Suprapubic skin (tissue), 4 donors: Measurements from ENCODE around the gene LRP6. TPM values are rescaled to one million over a fixed set of nuclear protein-coding genes. Genes with fewer than 3 reads are reported as not detected.

Experiments
- DNase-seq, 2 donors: peaks; one replicate each; pipeline ENCODE4 v3.0.0-alpha.2; 2019; ENCODE audit warnings: low spot score in 2 of 2
- H3K27ac ChIP-seq: fragments of 200-600 bp; sonication (generic); one replicate; pipeline ENCODE4 v1.5.1; 2019
- H3K27me3 ChIP-seq: fragments of 200-600 bp; sonication (generic); one replicate; pipeline ENCODE4 v1.5.1; 2019
- H3K36me3 ChIP-seq: fragments of 200-600 bp; sonication (generic); one replicate; pipeline ENCODE4 v1.5.1; 2019
- H3K4me1 ChIP-seq: fragments of 200-600 bp; sonication (generic); one replicate; pipeline ENCODE4 v1.5.1; 2019
- H3K4me3 ChIP-seq: fragments of 200-600 bp; sonication (generic); one replicate; pipeline ENCODE4 v1.5.1; 2019; ENCODE audit warnings: mild to moderate bottlenecking
- H3K9me3 ChIP-seq: fragments of 200-600 bp; sonication (generic); one replicate; pipeline ENCODE4 v1.5.1; 2019
- CTCF ChIP-seq, 2 donors: fragments of 200-600 bp in 1 of 2; fragments of 450-650 bp in 1 of 2; sonication (generic) in 1 of 2; IDR thresholded peaks; one replicate each; pipeline ENCODE4 v1.5.1; 2016 to 2019; ENCODE audit warnings: antibody characterized with exemption in 2 of 2, mild to moderate bottlenecking in 1 of 2, moderate library complexity in 1 of 2
- EP300 ChIP-seq: sonication (generic); formaldehyde crosslinking; IDR thresholded peaks from one replicate; pipeline ENCODE4 v1.6.1; 2017; ENCODE audit warnings: antibody characterized with exemption
- POLR2A ChIP-seq, 2 donors: fragments of 450-650 bp; IDR thresholded peaks; one replicate each; pipeline ENCODE4 v1.6.1; 2017; ENCODE audit warnings: antibody characterized with exemption in 2 of 2, mild to moderate bottlenecking in 2 of 2, moderate library complexity in 2 of 2
- POLR2AphosphoS5 ChIP-seq, 3 donors: sonication (generic); formaldehyde crosslinking; IDR thresholded peaks; one replicate each; pipeline ENCODE4 v1.6.1; 2017; ENCODE audit warnings: antibody characterized with exemption in 3 of 3
- WGBS: methylation state at CpG from one replicate; pipeline ENCODE4 v1.1.5; 2018; 5-methylcytosine and 5-hydroxymethylcytosine counted together
- total RNA-seq, 4 donors: library from RNA; depleted of rRNA; stranded (reverse); fragments of >200 nt; gene quantifications; one replicate each; pipeline ENCODE4 v1.1.0, GENCODE V29; 2016

Gene LRP6
- total RNA-seq, 4 donors from 2014 or later: 13.3 to 39.9 (median 33.9) TPM

GRCh38 chr12:12282761-12283425 is 16.0 kb upstream of the LRP6 start:
- Histone ChIP-seq H3K9me3 (no peaks in the 10 kb centered on the region), H3K4me1 (peaks cover 20% of the 10 kb centered on the region), H3K36me3 (no peaks in the 10 kb centered on the region), H3K4me3 (no peak overlapping the region), H3K27me3 (no peaks in the 10 kb centered on the region), H3K27ac (no peak overlapping the region)
- 42% methylated on average over 7 of the region's 7 CpGs for WGBS
- DNase-seq: no peak
- no peak for TF ChIP-seq POLR2A (IDR thresholded peaks at IDR 0.05)

GRCh38 chr12:12282202-12282601 is 15.4 kb upstream of the LRP6 start:
- H3K4me3 ChIP-seq: no peak overlapping the region
- DNase-seq: no peak
- no peaks in the 10 kb centered on the region for H3K27me3 ChIP-seq
- H3K9me3 ChIP-seq: no peaks in the 10 kb centered on the region
- no peaks in the 10 kb centered on the region for H3K36me3 ChIP-seq
- WGBS: 62% methylated on average over 3 of the region's 3 CpGs
- TF ChIP-seq POLR2A (IDR thresholded peaks at IDR 0.05) (no peak), POLR2AphosphoS5 (IDR thresholded peaks at IDR 0.05) (no peak), CTCF (IDR thresholded peaks at IDR 0.05) (no peak), EP300 (no peak)
- peaks cover 20% of the 10 kb centered on the region for H3K4me1 ChIP-seq
- H3K27ac ChIP-seq: no peak overlapping the region

- no peak for DNase-seq
- no peak overlapping the region for H3K4me3 ChIP-seq
- 94% methylated on average over 1 of the region's 1 CpG for WGBS
- no peaks in the 10 kb centered on the region for H3K36me3 ChIP-seq
- no peaks in the 10 kb centered on the region for H3K27me3 ChIP-seq
- TF ChIP-seq POLR2AphosphoS5 (IDR thresholded peaks at IDR 0.05): no peak
- no peaks in the 10 kb centered on the region for H3K9me3 ChIP-seq
- H3K4me1 ChIP-seq: peaks cover 20% of the 10 kb centered on the region
- H3K27ac ChIP-seq: no peak overlapping the region
These were observed 14.3 kb upstream of the LRP6 start for GRCh38 chr12:12281134-12281533.

GRCh38 chr12:12278899-12279298 is 12.1 kb upstream of the LRP6 start:
- H3K4me1 ChIP-seq: peaks cover 20% of the 10 kb centered on the region
- H3K27ac ChIP-seq: no peak overlapping the region
- WGBS: 58% methylated on average over 4 of the region's 4 CpGs
- H3K27me3 ChIP-seq: no peaks in the 10 kb centered on the region
- TF ChIP-seq POLR2AphosphoS5 (IDR thresholded peaks at IDR 0.05): no peak
- TF ChIP-seq EP300: no peak
- TF ChIP-seq POLR2A (IDR thresholded peaks at IDR 0.05): no peak
- TF ChIP-seq CTCF (IDR thresholded peaks at IDR 0.05): no peak
- no peak overlapping the region for H3K4me3 ChIP-seq
- no peaks in the 10 kb centered on the region for H3K9me3 ChIP-seq
- no peaks in the 10 kb centered on the region for H3K36me3 ChIP-seq
- DNase-seq: no peak

- H3K4me1 ChIP-seq: no peaks in the 10 kb centered on the region
- H3K4me3 ChIP-seq: no peak overlapping the region
- H3K27me3 ChIP-seq: no peaks in the 10 kb centered on the region
- WGBS: 97% methylated on average over 6 of the region's 6 CpGs
- H3K9me3 ChIP-seq: no peaks in the 10 kb centered on the region
- no peak for TF ChIP-seq POLR2A (IDR thresholded peaks at IDR 0.05)
- no peak for TF ChIP-seq EP300
- TF ChIP-seq POLR2AphosphoS5 (IDR thresholded peaks at IDR 0.05): no peak
- TF ChIP-seq CTCF (IDR thresholded peaks at IDR 0.05): no peak
- no peak for DNase-seq
- H3K27ac ChIP-seq: no peak overlapping the region
- no peaks in the 10 kb centered on the region for H3K36me3 ChIP-seq
These were observed 9.0 kb upstream of the LRP6 start for GRCh38 chr12:12275874-12276273.

GRCh38 chr12:12273291-12273957 is 6.6 kb upstream of the LRP6 start:
- no peaks in the 10 kb centered on the region for H3K27me3 ChIP-seq
- no peak for DNase-seq
- no peak for TF ChIP-seq CTCF (IDR thresholded peaks at IDR 0.05)
- TF ChIP-seq POLR2A (IDR thresholded peaks at IDR 0.05): no peak
- no peak for TF ChIP-seq POLR2AphosphoS5 (IDR thresholded peaks at IDR 0.05)
- TF ChIP-seq EP300: no peak
- no peaks in the 10 kb centered on the region for H3K9me3 ChIP-seq
- no peak overlapping the region for H3K4me3 ChIP-seq
- 86% methylated on average over 4 of the region's 4 CpGs for WGBS
- H3K36me3 ChIP-seq: no peaks in the 10 kb centered on the region
- H3K27ac ChIP-seq: no peak overlapping the region
- no peaks in the 10 kb centered on the region for H3K4me1 ChIP-seq
